ENCODE results near the gene DYRK1B. TPM values are rescaled to one million over a fixed set of nuclear protein-coding genes. Genes with fewer than 3 reads are reported as not detected.

Gene DYRK1B
- total RNA-seq, 1 experiment from 2014 or later, result 11.8 TPM

DNA sequence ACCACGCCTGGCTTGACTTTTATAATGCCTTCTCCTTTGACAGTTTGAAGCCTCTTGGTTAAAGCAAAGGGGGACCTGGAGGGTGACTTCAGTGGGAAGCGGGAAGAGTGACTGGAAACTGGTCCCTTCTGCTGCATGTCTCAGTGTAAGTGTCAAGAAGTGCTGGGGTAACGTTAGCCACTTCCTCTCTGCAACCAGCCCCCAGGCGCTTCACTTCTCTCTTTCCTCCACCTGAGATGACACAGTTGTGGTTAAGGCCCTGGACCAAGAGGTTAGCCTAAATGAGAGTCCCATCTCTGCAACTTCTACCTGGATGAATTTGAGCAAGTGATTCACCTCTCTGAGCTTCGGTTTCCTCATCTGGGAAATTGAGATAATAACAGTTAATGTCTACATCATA, 39.0 kb downstream of the DYRK1B start:
- ChIA-PET CTCF (interaction anchor here (0.6 to 1.0 kb wide), 5 partner anchors 20 to 192 kb away, joined by 3 to 5 read pairs (median 3); no protein-coding TSS in a partner anchor), POLR2A (no interaction called here)
- no peak overlapping the region for H3K4me3 Mint-ChIP-seq (ENCODE audit: unreplicated experiment)
- peaks cover 50% of the 10 kb centered on the region for H3K27me3 Mint-ChIP-seq (ENCODE audit: insufficient read depth, unreplicated experiment)
- no TSS peak for BruUV-seq (replicated peaks)
- no peaks in the 10 kb centered on the region for H3K9me3 Mint-ChIP-seq (ENCODE audit: unreplicated experiment)
- H3K4me1 Mint-ChIP-seq (ENCODE audit: insufficient read depth, unreplicated experiment), result no peaks in the 10 kb centered on the region
- intact Hi-C loops (cut with micrococcal nuclease), result no loop called here
- H3K27ac Mint-ChIP-seq (ENCODE audit: low read depth, unreplicated experiment), result no peak overlapping the region
- no peaks in the 10 kb centered on the region for H3K36me3 Mint-ChIP-seq (ENCODE audit: insufficient read depth, unreplicated experiment)
- TF ChIP-seq, protein P1, sequence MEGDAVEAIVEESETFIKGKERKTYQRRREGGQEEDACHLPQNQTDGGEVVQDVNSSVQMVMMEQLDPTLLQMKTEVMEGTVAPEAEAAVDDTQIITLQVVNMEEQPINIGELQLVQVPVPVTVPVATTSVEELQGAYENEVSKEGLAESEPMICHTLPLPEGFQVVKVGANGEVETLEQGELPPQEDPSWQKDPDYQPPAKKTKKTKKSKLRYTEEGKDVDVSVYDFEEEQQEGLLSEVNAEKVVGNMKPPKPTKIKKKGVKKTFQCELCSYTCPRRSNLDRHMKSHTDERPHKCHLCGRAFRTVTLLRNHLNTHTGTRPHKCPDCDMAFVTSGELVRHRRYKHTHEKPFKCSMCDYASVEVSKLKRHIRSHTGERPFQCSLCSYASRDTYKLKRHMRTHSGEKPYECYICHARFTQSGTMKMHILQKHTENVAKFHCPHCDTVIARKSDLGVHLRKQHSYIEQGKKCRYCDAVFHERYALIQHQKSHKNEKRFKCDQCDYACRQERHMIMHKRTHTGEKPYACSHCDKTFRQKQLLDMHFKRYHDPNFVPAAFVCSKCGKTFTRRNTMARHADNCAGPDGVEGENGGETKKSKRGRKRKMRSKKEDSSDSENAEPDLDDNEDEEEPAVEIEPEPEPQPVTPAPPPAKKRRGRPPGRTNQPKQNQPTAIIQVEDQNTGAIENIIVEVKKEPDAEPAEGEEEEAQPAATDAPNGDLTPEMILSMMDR (IDR thresholded peaks at IDR 0.05; ENCODE audit: unreplicated experiment), result no peak
- no peak for DNase-seq (ENCODE audit: unreplicated experiment)

DNA sequence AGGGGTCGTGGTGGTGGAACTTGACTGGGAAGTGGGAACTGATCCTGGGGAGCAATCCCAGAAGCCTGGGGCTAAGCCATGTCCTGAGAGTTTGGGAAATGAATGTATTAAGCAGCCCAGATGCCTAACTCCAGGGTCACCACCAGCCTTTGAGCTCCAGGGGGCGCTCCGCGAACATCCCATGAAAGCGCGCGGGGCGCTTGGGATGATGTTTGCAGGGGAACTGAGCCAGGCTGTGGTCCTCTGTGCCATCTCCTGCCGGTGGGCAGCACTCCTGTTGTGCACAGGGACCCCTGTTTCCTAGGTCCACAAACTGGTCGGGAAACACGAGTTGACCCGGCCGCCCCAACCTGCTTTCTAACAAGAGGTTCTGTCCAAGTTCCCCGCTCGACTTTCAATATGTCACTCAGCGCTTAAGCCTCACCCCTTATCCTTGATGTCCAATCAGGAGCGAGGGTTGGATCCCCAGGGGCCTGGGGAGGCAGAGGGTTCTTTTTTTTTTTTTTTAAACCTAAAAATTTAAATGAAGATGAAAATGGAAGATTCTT, 40.9 kb downstream of the DYRK1B start:
- Mint-ChIP-seq H3K4me3 (ENCODE audit: unreplicated experiment) (peak overlapping the region; percentile 29), H3K9me3 (ENCODE audit: unreplicated experiment) (no peaks in the 10 kb centered on the region), H3K36me3 (ENCODE audit: insufficient read depth, unreplicated experiment) (no peaks in the 10 kb centered on the region), H3K27ac (ENCODE audit: low read depth, unreplicated experiment) (no peak overlapping the region), H3K4me1 (ENCODE audit: insufficient read depth, unreplicated experiment) (no peaks in the 10 kb centered on the region), H3K27me3 (ENCODE audit: insufficient read depth, unreplicated experiment) (peaks cover 36% of the 10 kb centered on the region)
- ChIA-PET CTCF (interaction anchor here (0.6 to 1.7 kb wide), 17 partner anchors 9 to 1369 kb away, joined by 3 to 11 read pairs (median 4); partner anchors contain the start of genes FBL and PSMC4), POLR2A (interaction anchor here (0.7 to 0.8 kb wide), 2 partner anchors 50 to 177 kb away, joined by 3 to 4 read pairs; partner anchors contain the start of gene PSMC4)
- no TSS peak for BruUV-seq (replicated peaks)
- peak; percentile 81 for DNase-seq (ENCODE audit: unreplicated experiment)
- TF ChIP-seq, protein P1 (IDR thresholded peaks at IDR 0.05; ENCODE audit: unreplicated experiment), result peak; percentile 92
- intact Hi-C loops (cut with micrococcal nuclease), result loop anchor here (1.0 kb wide), 2 partner anchors 51 to 177 kb away; no protein-coding TSS in a partner anchor

DNA sequence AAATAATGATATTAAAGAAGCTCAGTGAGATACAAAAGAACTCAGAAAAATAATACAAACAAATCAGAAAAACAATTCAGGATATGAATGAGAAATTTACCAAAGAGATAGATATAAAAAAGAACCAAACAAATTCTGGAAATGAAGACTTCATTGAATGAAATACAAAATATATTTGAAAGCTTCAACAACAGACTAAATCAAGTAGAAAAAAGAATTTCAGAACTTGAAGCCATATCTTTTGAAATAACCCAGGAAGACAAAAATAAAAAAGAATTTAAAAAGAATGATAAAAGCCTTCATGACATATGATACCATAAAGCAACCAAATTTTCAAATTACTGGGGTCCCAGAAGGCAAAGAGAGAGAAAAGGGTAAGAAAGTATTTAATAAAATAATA, 45.7 kb downstream of the DYRK1B start:
- TF ChIP-seq, protein P1 (IDR thresholded peaks at IDR 0.05; ENCODE audit: unreplicated experiment), result no peak
- POLR2A ChIA-PET, result interaction anchor here (0.7 kb wide), 1 partner anchor 420 kb away, joined by 3 read pairs; no protein-coding TSS in a partner anchor
- H3K27me3 Mint-ChIP-seq (ENCODE audit: insufficient read depth, unreplicated experiment), result peaks cover 32% of the 10 kb centered on the region
- intact Hi-C loops (cut with micrococcal nuclease), result no loop called here
- no peaks in the 10 kb centered on the region for H3K4me1 Mint-ChIP-seq (ENCODE audit: insufficient read depth, unreplicated experiment)
- H3K36me3 Mint-ChIP-seq (ENCODE audit: insufficient read depth, unreplicated experiment), result no peaks in the 10 kb centered on the region
- no TSS peak for BruUV-seq (replicated peaks)
- CTCF ChIA-PET, result no interaction called here
- H3K27ac Mint-ChIP-seq (ENCODE audit: low read depth, unreplicated experiment), result no peak overlapping the region
- DNase-seq (ENCODE audit: unreplicated experiment), result no peak
- H3K9me3 Mint-ChIP-seq (ENCODE audit: unreplicated experiment), result no peaks in the 10 kb centered on the region
- H3K4me3 Mint-ChIP-seq (ENCODE audit: unreplicated experiment), result no peak overlapping the region

DNA sequence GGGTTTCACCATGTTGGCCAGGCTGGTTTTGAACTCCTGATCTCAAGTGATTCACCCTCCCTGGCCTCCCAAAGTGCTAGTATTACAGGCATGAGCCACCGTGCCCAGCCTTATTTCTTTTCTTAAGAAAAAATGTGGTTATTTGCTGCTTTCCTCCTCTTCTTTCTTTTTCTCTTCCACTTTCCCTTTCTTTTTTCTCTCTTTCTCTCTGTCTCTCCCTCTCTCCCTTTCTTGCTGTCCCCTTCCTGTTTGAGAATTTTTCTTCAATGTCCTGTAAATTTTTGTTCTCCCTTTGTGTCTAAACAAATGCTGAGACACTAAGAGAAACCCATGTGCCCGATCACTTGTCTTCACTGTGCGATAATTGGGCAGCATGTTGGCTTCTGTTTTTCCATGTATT, 53.1 kb downstream of the DYRK1B start:
- Mint-ChIP-seq H3K4me3 (ENCODE audit: unreplicated experiment) (no peak overlapping the region), H3K27ac (ENCODE audit: low read depth, unreplicated experiment) (no peak overlapping the region), H3K9me3 (ENCODE audit: unreplicated experiment) (no peaks in the 10 kb centered on the region), H3K27me3 (ENCODE audit: insufficient read depth, unreplicated experiment) (peaks cover 87% of the 10 kb centered on the region), H3K36me3 (ENCODE audit: insufficient read depth, unreplicated experiment) (no peaks in the 10 kb centered on the region), H3K4me1 (ENCODE audit: insufficient read depth, unreplicated experiment) (no peaks in the 10 kb centered on the region)
- ChIA-PET POLR2A (no interaction called here), CTCF (interaction anchor here (0.7 to 1.4 kb wide), 2 partner anchors 62 to 190 kb away, joined by 3 read pairs; no protein-coding TSS in a partner anchor)
- no peak for DNase-seq (ENCODE audit: unreplicated experiment)
- intact Hi-C loops (cut with micrococcal nuclease), result no loop called here
- TF ChIP-seq, protein P1 (IDR thresholded peaks at IDR 0.05; ENCODE audit: unreplicated experiment), result no peak
- no TSS peak for BruUV-seq (replicated peaks)

All from MCF 10A (cell line).